COR-L47 (cell line): Measurements from ENCODE around the gene POMP.
"Not testable (repeated sequence)": the region's sequence is repeated elsewhere in the genome, so short reads cannot be mapped to it uniquely, and the experiment has no call there.

ENCODE experiments used
- DNase-seq: peaks from one replicate; lab custom pipeline; 2025; lab: John Stamatoyannopoulos, UW

The POMP gene

GRCh38 chr13:28637714-28638355, 21.1 kb upstream of the POMP start:
- no peak for DNase-seq

GRCh38 chr13:28638756-28639155, 20.2 kb upstream of the POMP start:
- DNase-seq: no peak

GRCh38 chr13:28640861-28641599, 17.9 kb upstream of the POMP start:
- no peak for DNase-seq

GRCh38 chr13:28641600-28641926, 17.4 kb upstream of the POMP start:
- DNase-seq: no peak

GRCh38 chr13:28650284-28650683, 8.6 kb upstream of the POMP start:
- DNase-seq: no peak

GRCh38 chr13:28651810-28652401, 7.0 kb upstream of the POMP start:
- no peak for DNase-seq

- DNase-seq: no peak
Observed at GRCh38 chr13:28653111-28653510, 5.8 kb upstream of the POMP start.

GRCh38 chr13:28654276-28654675, 4.7 kb upstream of the POMP start:
- no peak for DNase-seq

- DNase-seq: no peak
Observed at GRCh38 chr13:28655561-28655960, 3.4 kb upstream of the POMP start.

GRCh38 chr13:28657784-28658538, 969 bp upstream of the POMP start:
- no peak for DNase-seq

GRCh38 chr13:28658539-28658795, 463 bp upstream of the POMP start:
- DNase-seq: no peak

GRCh38 chr13:28659621-28659970, 666 bp downstream of the POMP start:
- DNase-seq: no peak

- DNase-seq: no peak
Observed at GRCh38 chr13:28666897-28667488, 8.1 kb downstream of the POMP start.

GRCh38 chr13:28671126-28671792, 12.3 kb downstream of the POMP start:
- DNase-seq: no peak

GRCh38 chr13:28678809-28679208, 19.9 kb downstream of the POMP start:
- no peak for DNase-seq

- DNase-seq: no peak
Observed at GRCh38 chr13:28679628-28680027, 20.7 kb downstream of the POMP start.

GRCh38 chr13:28680541-28680940, 21.6 kb downstream of the POMP start:
- no peak for DNase-seq

- not testable (repeated sequence) for DNase-seq
Observed at GRCh38 chr13:28683169-28683568, 24.2 kb downstream of the POMP start.

- no peak for DNase-seq
Observed at GRCh38 chr13:28684257-28684656, 25.3 kb downstream of the POMP start.

GRCh38 chr13:28685114-28685513, 26.2 kb downstream of the POMP start:
- no peak for DNase-seq

- DNase-seq: no peak
Observed at GRCh38 chr13:28685892-28686291, 27.0 kb downstream of the POMP start.
